ENCODE results near the gene MALL. TPM values are rescaled to one million over a fixed set of nuclear protein-coding genes. Genes with fewer than 3 reads are reported as not detected.
A peak's percentile ranks its signal among the peaks of the same experiment; 100 is the strongest.

Gene MALL
- total RNA-seq, 2 donors from 2014 or later = 18.5 to 40.1 TPM

GRCh38 chr2:110140401-110140800 lies 24.8 kb upstream of the MALL start:
- no peaks in the 10 kb centered on the region for H3K36me3 ChIP-seq
- H3K9me3 ChIP-seq = no peaks in the 10 kb centered on the region
- TF ChIP-seq POLR2A (IDR thresholded peaks at IDR 0.05) (no peak), POLR2AphosphoS5 (IDR thresholded peaks at IDR 0.05) (no peak), CTCF (IDR thresholded peaks at IDR 0.05) (no peak)
- H3K4me1 ChIP-seq (replicated peaks) = no peaks in the 10 kb centered on the region
- intact Hi-C loops (cut with DNase I) = no loop called here
- H3K27ac ChIP-seq = no peak overlapping the region
- WGBS = 82% methylated on average over 1 of the region's 1 CpG
- H3K4me3 ChIP-seq = no peak overlapping the region
- DNase-seq (ENCODE audit: low spot score) = no peak
- no peaks in the 10 kb centered on the region for H3K27me3 ChIP-seq (replicated peaks; ENCODE audit: insufficient read depth)

DNA sequence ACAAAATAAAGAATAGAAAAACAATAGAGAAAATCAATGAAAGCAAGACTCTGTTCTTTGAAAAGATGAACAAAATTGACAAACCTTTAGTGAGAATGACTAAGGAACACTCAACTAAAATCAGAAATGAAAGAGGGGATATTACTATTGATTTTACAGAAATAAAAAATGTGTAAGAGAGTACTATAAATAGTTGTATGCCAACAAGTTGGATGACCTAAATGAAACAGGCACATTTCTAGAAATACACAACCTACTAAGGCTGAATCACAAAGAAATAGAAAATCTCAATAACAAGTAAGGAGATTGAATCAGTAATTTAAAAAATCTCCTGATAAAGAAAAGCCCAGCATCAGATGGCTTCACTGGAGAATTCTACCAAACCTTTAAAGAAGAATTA lies 18.4 kb upstream of the MALL start:
- TF ChIP-seq POLR2A (IDR thresholded peaks at IDR 0.05) (no peak), CTCF (IDR thresholded peaks at IDR 0.05) (no peak), POLR2AphosphoS5 (IDR thresholded peaks at IDR 0.05) (no peak)
- H3K4me3 ChIP-seq = no peak overlapping the region
- no peaks in the 10 kb centered on the region for H3K9me3 ChIP-seq
- intact Hi-C loops (cut with DNase I) = no loop called here
- no peak overlapping the region for H3K27ac ChIP-seq
- no peaks in the 10 kb centered on the region for H3K36me3 ChIP-seq
- DNase-seq (ENCODE audit: low spot score) = no peak
- no peaks in the 10 kb centered on the region for H3K4me1 ChIP-seq (replicated peaks)
- H3K27me3 ChIP-seq (replicated peaks; ENCODE audit: insufficient read depth) = no peaks in the 10 kb centered on the region

- TF ChIP-seq POLR2AphosphoS5 (IDR thresholded peaks at IDR 0.05) = no peak
- Histone ChIP-seq H3K4me1 (replicated peaks) (no peaks in the 10 kb centered on the region), H3K27me3 (replicated peaks; ENCODE audit: insufficient read depth) (no peaks in the 10 kb centered on the region), H3K36me3 (no peaks in the 10 kb centered on the region), H3K4me3 (no peak overlapping the region), H3K27ac (no peak overlapping the region), H3K9me3 (no peaks in the 10 kb centered on the region)
- DNase-seq (ENCODE audit: low spot score) = no peak
- WGBS = 83% methylated on average over 2 of the region's 2 CpGs
- intact Hi-C loops (cut with DNase I) = no loop called here
Observed at GRCh38 chr2:110131166-110131565, 15.5 kb upstream of the MALL start.

GRCh38 chr2:110130757-110131156 lies 15.1 kb upstream of the MALL start:
- Histone ChIP-seq H3K27ac (peak overlapping the region in 1 of 2 donors; percentile 22), H3K4me1 (replicated peaks) (no peaks in the 10 kb centered on the region), H3K36me3 (no peaks in the 10 kb centered on the region), H3K27me3 (replicated peaks; ENCODE audit: insufficient read depth) (no peaks in the 10 kb centered on the region), H3K9me3 (no peaks in the 10 kb centered on the region), H3K4me3 (no peak overlapping the region)
- intact Hi-C loops (cut with DNase I) = no loop called here
- WGBS = 57% methylated on average over 2 of the region's 2 CpGs
- no peak for TF ChIP-seq POLR2A (IDR thresholded peaks at IDR 0.05)
- no peak for TF ChIP-seq POLR2AphosphoS5 (IDR thresholded peaks at IDR 0.05)
- TF ChIP-seq CTCF (IDR thresholded peaks at IDR 0.05) = no peak
- DNase-seq (ENCODE audit: low spot score) = no peak

DNA sequence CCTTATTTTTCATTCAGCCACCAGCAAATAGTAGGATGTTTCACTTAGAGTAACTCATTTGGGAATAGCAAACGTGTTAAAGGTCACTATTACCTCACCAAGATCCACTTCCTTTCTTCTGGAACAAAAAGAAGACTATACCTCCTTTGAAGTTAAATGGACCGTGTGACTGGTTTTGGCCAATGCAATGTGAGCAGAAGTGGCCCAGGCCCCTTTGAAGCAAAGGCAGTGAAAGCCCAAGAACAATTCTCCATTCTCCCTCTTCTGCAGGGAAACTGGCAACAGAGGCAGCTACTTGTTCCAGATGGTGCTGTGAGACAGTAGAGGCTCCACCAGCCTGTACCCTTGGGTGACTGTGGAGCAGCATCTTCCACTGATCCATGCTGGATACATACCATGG lies 11.3 kb upstream of the MALL start:
- Histone ChIP-seq H3K36me3 (no peaks in the 10 kb centered on the region), H3K27ac (no peak overlapping the region), H3K4me1 (replicated peaks) (no peaks in the 10 kb centered on the region), H3K9me3 (no peaks in the 10 kb centered on the region), H3K4me3 (no peak overlapping the region), H3K27me3 (replicated peaks; ENCODE audit: insufficient read depth) (no peaks in the 10 kb centered on the region)
- no peak for DNase-seq (ENCODE audit: low spot score)
- TF ChIP-seq CTCF (IDR thresholded peaks at IDR 0.05) (no peak), POLR2AphosphoS5 (IDR thresholded peaks at IDR 0.05) (no peak), POLR2A (IDR thresholded peaks at IDR 0.05) (no peak)
- intact Hi-C loops (cut with DNase I) = no loop called here
- 75% methylated on average over 2 of the region's 2 CpGs for WGBS

Measured in prostate gland (tissue), 2 donors.